OCI-LY3 (cell line): ENCODE results near the gene ZNF25.

Experiments used
- CTCF ChIP-seq: fragments of 200-600, 300-600 bp; sonication (generic); IDR thresholded peaks from 2 replicates; pipeline ENCODE4 v1.5.1; 2014; ENCODE audit warnings: antibody characterized with exemption, low read length, low read depth
- EZH2phosphoT487 ChIP-seq: fragments of 200-600 bp; shearing (Covaris generic); IDR thresholded peaks from 2 replicates; pipeline ENCODE4 v1.6.1; 2018; ENCODE audit warnings: antibody characterized with exemption, mixed run types, low read depth

GRCh38 chr10:37975401-37975991 lies 951 bp downstream of the ZNF25 start:
- TF ChIP-seq CTCF (no peak), EZH2phosphoT487 (no peak)
